ENCODE data around the gene AURKAIP1. TPM values are rescaled to one million over a fixed set of nuclear protein-coding genes. Genes with fewer than 3 reads are reported as not detected.
A peak's percentile ranks its signal among the peaks of the same experiment; 100 is the strongest.

The AURKAIP1 gene
- total RNA-seq, 1 experiment from 2014 or later: 823 TPM

DNA sequence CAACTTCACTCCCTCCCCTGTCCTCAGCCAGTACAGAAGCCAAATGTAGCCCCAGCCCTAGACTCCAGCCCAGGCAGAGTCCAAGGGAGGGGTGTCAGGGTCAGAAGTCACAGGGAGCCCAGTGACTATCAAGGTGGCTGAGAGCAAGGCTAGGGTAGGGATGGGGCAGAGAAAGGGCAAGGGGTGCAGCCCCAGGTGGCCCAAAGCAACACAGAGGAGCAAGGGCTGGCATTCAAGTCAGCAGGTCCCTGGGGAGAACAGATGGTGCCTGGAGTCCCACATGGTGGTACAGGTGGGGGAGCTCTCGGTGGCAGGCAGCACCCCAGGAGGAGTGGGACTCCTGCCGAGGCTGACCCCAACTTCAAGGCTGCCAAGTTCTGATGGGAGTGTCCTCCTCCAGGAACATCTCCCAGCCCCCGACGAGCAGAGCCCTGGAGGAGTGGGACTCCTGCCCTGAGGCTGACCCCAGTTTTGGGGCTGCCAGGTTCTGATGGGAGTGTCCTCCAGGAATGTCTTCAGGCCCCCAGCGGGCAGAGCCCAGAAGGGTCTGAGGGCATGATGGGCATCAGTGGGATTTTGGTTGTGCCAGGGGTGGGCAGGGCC, 22.1 kb downstream of the AURKAIP1 start:
- ChIA-PET POLR2A (ENCODE audit: unreplicated experiment) (no interaction called here), CTCF (no interaction called here)
- TF ChIP-seq EZH2 (IDR thresholded peaks at IDR 0.05; ENCODE audit: low read length, unreplicated experiment): no peak
- TF ChIP-seq, protein P1, sequence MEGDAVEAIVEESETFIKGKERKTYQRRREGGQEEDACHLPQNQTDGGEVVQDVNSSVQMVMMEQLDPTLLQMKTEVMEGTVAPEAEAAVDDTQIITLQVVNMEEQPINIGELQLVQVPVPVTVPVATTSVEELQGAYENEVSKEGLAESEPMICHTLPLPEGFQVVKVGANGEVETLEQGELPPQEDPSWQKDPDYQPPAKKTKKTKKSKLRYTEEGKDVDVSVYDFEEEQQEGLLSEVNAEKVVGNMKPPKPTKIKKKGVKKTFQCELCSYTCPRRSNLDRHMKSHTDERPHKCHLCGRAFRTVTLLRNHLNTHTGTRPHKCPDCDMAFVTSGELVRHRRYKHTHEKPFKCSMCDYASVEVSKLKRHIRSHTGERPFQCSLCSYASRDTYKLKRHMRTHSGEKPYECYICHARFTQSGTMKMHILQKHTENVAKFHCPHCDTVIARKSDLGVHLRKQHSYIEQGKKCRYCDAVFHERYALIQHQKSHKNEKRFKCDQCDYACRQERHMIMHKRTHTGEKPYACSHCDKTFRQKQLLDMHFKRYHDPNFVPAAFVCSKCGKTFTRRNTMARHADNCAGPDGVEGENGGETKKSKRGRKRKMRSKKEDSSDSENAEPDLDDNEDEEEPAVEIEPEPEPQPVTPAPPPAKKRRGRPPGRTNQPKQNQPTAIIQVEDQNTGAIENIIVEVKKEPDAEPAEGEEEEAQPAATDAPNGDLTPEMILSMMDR (conservative IDR thresholded peaks at IDR 0.05; ENCODE audit: low read depth, low read length): no peak
- no peak for TF ChIP-seq EZH2phosphoT487 (IDR thresholded peaks at IDR 0.05; ENCODE audit: borderline replicate concordance, low read length)
- no peak for DNase-seq
- no peaks in the 10 kb centered on the region for H3K27me3 ChIP-seq (ENCODE audit: low read length)
- BruUV-seq (replicated peaks): no TSS peak
- H3F3A ChIP-seq (ENCODE audit: low read length, unreplicated experiment): peaks cover 3% of the 10 kb centered on the region
- no peaks in the 10 kb centered on the region for H4K20me1 ChIP-seq (ENCODE audit: low read length)
- no peak overlapping the region for H2AFZ ChIP-seq (ENCODE audit: low read length)
- H3K4me2 ChIP-seq (ENCODE audit: low read length): peak overlapping the region; percentile 78
- peaks cover 26% of the 10 kb centered on the region for H3K79me2 ChIP-seq (ENCODE audit: low read length)
- H3K36me3 ChIP-seq (ENCODE audit: low read depth, low read length): no peaks in the 10 kb centered on the region
- H3K4me1 ChIP-seq (ENCODE audit: insufficient read depth, low read length): peaks cover 28% of the 10 kb centered on the region
- H3K9me2 ChIP-seq (replicated peaks; ENCODE audit: low read length): no peaks in the 10 kb centered on the region
- ATAC-seq: no peak
- intact Hi-C loops (cut with micrococcal nuclease): no loop called here
- H3K9me3 ChIP-seq (ENCODE audit: low read length): no peaks in the 10 kb centered on the region
- no peak overlapping the region for H3K9ac ChIP-seq (ENCODE audit: low read length)
- H3K4me3 ChIP-seq (ENCODE audit: low read length): no peak overlapping the region
- H3K27ac ChIP-seq (ENCODE audit: low read length): no peak overlapping the region

GRCh38 chr1:1351511-1352427, 23.2 kb downstream of the AURKAIP1 start:
- Histone ChIP-seq H3K9me2 (replicated peaks; ENCODE audit: low read length) (no peaks in the 10 kb centered on the region), H3F3A (ENCODE audit: low read length, unreplicated experiment) (peaks cover 3% of the 10 kb centered on the region), H3K79me2 (ENCODE audit: low read length) (peaks cover 37% of the 10 kb centered on the region), H3K27me3 (ENCODE audit: low read length) (no peaks in the 10 kb centered on the region), H3K27ac (ENCODE audit: low read length) (no peak overlapping the region), H2AFZ (ENCODE audit: low read length) (no peak overlapping the region), H3K4me3 (ENCODE audit: low read length) (peak overlapping the region; percentile 22; the same call in 1 of the 2 replicates), H3K9ac (ENCODE audit: low read length) (no peak overlapping the region), H3K9me3 (ENCODE audit: low read length) (no peaks in the 10 kb centered on the region), H3K4me1 (ENCODE audit: insufficient read depth, low read length) (peaks cover 37% of the 10 kb centered on the region), H3K36me3 (ENCODE audit: low read depth, low read length) (no peaks in the 10 kb centered on the region), H3K4me2 (ENCODE audit: low read length) (peak overlapping the region; percentile 24), H4K20me1 (ENCODE audit: low read length) (no peaks in the 10 kb centered on the region)
- POLR2A ChIA-PET (ENCODE audit: unreplicated experiment): no interaction called here
- CTCF ChIA-PET: no interaction called here
- ATAC-seq (no peak), DNase-seq (no peak)
- intact Hi-C loops (cut with micrococcal nuclease): no loop called here
- TF ChIP-seq, protein P1 (conservative IDR thresholded peaks at IDR 0.05; ENCODE audit: low read depth, low read length): no peak
- TF ChIP-seq EZH2 (IDR thresholded peaks at IDR 0.05; ENCODE audit: low read length, unreplicated experiment): no peak
- TF ChIP-seq EZH2phosphoT487 (IDR thresholded peaks at IDR 0.05; ENCODE audit: borderline replicate concordance, low read length): no peak
- no TSS peak for BruUV-seq (replicated peaks)
